C4-2B (cell line): ENCODE measurements around the gene SLC25A51.

Experiments
- H3K27ac ChIP-seq: fragments of 450-650 bp; 2 replicates; pipeline ENCODE4 v1.5.1; 2017
- ZFX ChIP-seq: fragments of 450-650 bp; IDR thresholded peaks from 2 replicates; pipeline ENCODE4 v1.6.1; 2017
- TF ChIP-seq, protein P1 (sequence below): fragments of 450-650 bp; conservative IDR thresholded peaks from 2 replicates; pipeline ENCODE4 v1.5.1; 2017; ENCODE audit warnings: mild to moderate bottlenecking

Gene SLC25A51

DNA sequence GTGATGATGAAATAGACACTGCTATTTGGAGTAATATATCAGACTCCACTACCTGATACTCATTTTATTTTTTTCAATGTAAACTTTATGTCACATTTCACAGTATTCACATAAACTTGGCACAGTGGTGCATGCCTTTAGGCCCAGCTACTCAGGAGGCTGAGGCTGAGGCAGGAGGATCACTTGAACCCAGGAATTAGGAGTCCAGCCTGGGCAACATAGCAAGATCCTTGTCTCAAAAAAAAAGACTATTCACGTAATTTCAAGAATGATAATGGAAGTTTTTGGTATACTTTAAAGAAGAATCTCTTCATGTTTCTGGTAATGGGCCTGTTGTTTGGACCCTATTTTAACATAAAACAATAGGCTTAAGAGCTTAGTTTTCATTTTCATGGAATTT, 47.4 kb downstream of the SLC25A51 start:
- TF ChIP-seq ZFX = no peak
- TF ChIP-seq, protein P1, sequence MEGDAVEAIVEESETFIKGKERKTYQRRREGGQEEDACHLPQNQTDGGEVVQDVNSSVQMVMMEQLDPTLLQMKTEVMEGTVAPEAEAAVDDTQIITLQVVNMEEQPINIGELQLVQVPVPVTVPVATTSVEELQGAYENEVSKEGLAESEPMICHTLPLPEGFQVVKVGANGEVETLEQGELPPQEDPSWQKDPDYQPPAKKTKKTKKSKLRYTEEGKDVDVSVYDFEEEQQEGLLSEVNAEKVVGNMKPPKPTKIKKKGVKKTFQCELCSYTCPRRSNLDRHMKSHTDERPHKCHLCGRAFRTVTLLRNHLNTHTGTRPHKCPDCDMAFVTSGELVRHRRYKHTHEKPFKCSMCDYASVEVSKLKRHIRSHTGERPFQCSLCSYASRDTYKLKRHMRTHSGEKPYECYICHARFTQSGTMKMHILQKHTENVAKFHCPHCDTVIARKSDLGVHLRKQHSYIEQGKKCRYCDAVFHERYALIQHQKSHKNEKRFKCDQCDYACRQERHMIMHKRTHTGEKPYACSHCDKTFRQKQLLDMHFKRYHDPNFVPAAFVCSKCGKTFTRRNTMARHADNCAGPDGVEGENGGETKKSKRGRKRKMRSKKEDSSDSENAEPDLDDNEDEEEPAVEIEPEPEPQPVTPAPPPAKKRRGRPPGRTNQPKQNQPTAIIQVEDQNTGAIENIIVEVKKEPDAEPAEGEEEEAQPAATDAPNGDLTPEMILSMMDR = no peak
- H3K27ac ChIP-seq = no peak overlapping the region

DNA sequence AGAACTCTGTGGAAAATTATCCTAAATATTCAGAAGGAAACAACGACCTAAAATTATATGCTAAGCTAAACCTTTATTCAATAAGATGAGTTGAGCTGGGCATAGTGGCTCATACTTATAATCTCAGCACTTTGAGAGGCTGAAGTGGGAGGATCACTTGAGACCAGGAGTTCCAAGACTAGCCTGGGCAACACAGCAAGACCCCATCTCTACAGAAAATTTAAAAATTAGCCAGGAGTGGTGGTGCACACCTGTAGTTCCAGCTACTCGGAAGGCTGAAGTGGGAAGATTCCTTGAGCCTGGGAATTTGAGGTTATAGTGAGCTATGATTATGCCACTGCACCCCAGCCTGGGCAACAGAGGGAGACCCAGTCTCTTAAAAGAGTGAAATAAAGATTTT, 51.7 kb downstream of the SLC25A51 start:
- no peak overlapping the region for H3K27ac ChIP-seq
- TF ChIP-seq, protein P1 = no peak
- TF ChIP-seq ZFX = no peak

DNA sequence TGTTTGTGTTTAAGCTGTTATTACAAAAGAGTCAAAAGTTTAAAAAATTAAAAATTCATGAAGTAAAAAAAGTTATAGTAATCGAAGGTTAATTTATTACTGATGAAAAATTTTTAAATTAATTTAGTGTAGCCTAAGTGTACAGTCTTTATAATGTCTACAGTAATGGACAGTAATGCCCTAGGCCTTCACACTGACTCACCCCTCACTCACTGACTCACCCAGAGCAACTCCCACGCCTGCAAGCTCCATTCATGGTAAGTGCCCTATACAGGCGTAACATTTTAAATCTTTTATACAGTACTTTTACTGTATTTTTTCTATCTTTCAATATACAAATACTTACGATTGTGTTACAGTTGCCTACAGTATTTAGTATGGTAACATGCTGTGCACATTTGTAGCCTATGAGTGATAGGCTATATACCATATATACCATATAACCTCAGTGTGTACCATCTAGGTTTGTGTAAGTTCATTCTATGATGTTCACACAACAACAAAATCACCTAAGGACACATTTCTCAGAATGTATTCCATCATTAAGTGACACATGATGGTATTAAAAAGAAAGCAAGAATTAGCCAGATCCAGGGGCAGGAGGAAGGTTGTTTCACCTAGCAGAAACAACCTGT, 63.2 kb downstream of the SLC25A51 start:
- H3K27ac ChIP-seq = no peak overlapping the region
- TF ChIP-seq ZFX = no peak
- TF ChIP-seq, protein P1 = no peak

DNA sequence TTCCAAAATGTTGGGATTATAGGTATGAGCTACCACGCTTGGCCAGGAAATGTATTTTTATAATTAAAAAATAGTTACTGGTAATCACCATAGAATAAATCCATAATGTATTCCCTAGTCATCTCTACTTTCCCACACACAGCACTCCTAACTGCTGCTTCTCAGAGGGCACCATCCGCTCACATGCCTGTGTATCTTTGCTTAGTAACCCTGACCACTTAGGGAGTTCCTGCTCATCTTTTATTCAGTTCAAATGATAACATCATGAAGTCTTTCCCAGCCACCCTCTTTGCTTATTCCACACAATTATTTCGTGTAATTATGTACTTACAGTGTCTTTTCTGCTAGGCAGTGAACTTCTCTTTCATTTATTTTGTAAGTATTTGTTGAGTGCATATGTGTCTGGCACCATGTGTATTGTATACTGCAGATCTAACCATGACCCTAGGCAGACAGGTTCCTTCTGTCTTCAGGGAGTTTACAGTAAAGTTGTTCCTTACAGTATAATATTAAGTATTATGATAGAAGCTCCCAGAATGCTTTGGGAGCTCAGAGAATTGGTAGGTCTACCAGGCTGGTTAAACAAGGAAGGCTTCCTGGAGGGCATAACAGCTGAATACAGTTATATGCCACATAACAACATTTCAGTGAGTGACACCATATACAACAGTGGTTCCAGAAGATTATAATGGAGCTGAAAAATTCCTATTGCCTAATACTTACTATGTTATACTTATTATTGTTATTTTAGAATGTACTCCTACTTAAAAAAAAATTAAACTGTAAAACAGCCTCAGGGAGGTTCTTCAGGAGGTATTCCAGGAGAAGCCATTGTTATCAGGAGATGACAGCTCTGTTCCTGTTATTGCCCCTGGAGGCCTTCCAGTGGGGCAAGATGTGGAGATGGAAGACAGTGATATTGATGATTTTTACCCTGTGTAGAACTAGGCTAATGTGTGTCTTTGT, 64.1 kb downstream of the SLC25A51 start:
- no peak overlapping the region for H3K27ac ChIP-seq

More for the DNA sequence above, 64.1 kb downstream of the SLC25A51 start:
- TF ChIP-seq, protein P1 = no peak
- no peak for TF ChIP-seq ZFX
